B cell (primary cell): ENCODE measurements around the gene PLD1. TPM values are rescaled to one million over a fixed set of nuclear protein-coding genes. Genes with fewer than 3 reads are reported as not detected.

Experiments
- ATAC-seq: fragments of 200-7000 bp; cut with Tn5 transposase; one replicate; pipeline ENCODE4 v1.10.0; 2021; ENCODE audit warnings: low read depth, mild to moderate bottlenecking, moderate number of reproducible peaks, moderate library complexity
- CTCF ChIA-PET: fragments of 350-600 bp; sonication (Branson Sonifier 250); formaldehyde crosslinking; loops from one replicate; lab custom pipeline; 2021; ENCODE audit warnings: antibody characterized with exemption, inconsistent platforms; lab: Charles Lee
- POLR2A ChIA-PET: fragments of 350-600 bp; sonication (Branson Sonifier 250); formaldehyde crosslinking; loops from one replicate; lab custom pipeline; 2021; ENCODE audit warnings: antibody characterized with exemption; lab: Charles Lee
- DNase-seq: peaks from one replicate; pipeline ENCODE4 v3.0.0; 2013
- H2AFZ ChIP-seq: 2 replicates; pipeline ENCODE4 v1.6.1; 2012; ENCODE audit warnings: mild to moderate bottlenecking, low read depth, low read length; ENCODE audit not compliant: insufficient read depth, poor library complexity, severe bottlenecking
- H3K27ac ChIP-seq, 2 donors: 1 replicate in 1 of 2; 2 replicates in 1 of 2; pipeline ENCODE4 v1.5.1; 2012 to 2013; ENCODE audit warnings: low read length in 2 of 2, mild to moderate bottlenecking in 2 of 2, moderate library complexity in 1 of 2
- H3K27me3 ChIP-seq, 4 experiments: fragments of 200-600 bp in 1 of 4; sonication (generic) in 1 of 4; replicated peaks in 1 of 4; 1 replicate in 2 of 4; 2 replicates in 2 of 4; pipeline versions ENCODE4 v1.6.1 to v1.7.0; 2013 to 2016; ENCODE audit warnings: low read length in 3 of 4, mild to moderate bottlenecking in 2 of 4, mixed read lengths in 1 of 4, moderate library complexity in 1 of 4; ENCODE audit not compliant: insufficient read depth in 4 of 4, control insufficient read depth in 3 of 4; ENCODE audit errors: control extremely low read depth in 1 of 4
- H3K36me3 ChIP-seq, 2 experiments: replicated peaks in 1 of 2; 1 replicate in 1 of 2; 2 replicates in 1 of 2; pipeline versions ENCODE4 v1.6.1 to v1.7.1; 2013; ENCODE audit warnings: low read length in 1 of 2; ENCODE audit not compliant: insufficient read depth in 2 of 2, control insufficient read depth in 1 of 2; ENCODE audit errors: control extremely low read depth in 1 of 2, extremely low read depth in 1 of 2
- H3K4me1 ChIP-seq, 2 donors: fragments of 200-600 bp in 1 of 2; sonication (generic) in 1 of 2; 1 replicate in 1 of 2; 2 replicates in 1 of 2; pipeline versions ENCODE4 v1.5.1 to v1.6.1; 2013 to 2017; ENCODE audit warnings: low read length in 2 of 2; ENCODE audit not compliant: control insufficient read depth in 2 of 2, insufficient read depth in 2 of 2
- H3K4me2 ChIP-seq: replicated peaks from 2 replicates; pipeline ENCODE3; 2012; ENCODE audit warnings: mild to moderate bottlenecking, low read depth, low read length; ENCODE audit not compliant: poor library complexity, severe bottlenecking
- H3K4me3 ChIP-seq, 5 experiments: fragments of 200-600 bp in 1 of 5; sonication (generic) in 1 of 5; 1 replicate in 3 of 5; 2 replicates in 2 of 5; pipeline versions ENCODE4 v1.5.1 to v1.7.0; 2011 to 2016; ENCODE audit warnings: low read length in 4 of 5, mild to moderate bottlenecking in 4 of 5, low read depth in 2 of 5, control low read depth in 1 of 5, moderate library complexity in 1 of 5; ENCODE audit not compliant: insufficient read depth in 1 of 5; ENCODE audit errors: control extremely low read depth in 1 of 5, extremely low read depth in 1 of 5
- H3K79me2 ChIP-seq: fragments of 200-600 bp; sonication (generic); one replicate; pipeline ENCODE4 v1.6.0; 2016; ENCODE audit warnings: low read length; ENCODE audit not compliant: control insufficient read depth, insufficient read depth
- H3K9ac ChIP-seq: fragments of 200-600 bp; sonication (generic); 2 replicates; pipeline ENCODE4 v1.6.1; 2017; ENCODE audit warnings: mild to moderate bottlenecking, low read length, moderate library complexity
- H3K9me3 ChIP-seq, 3 donors: one replicate each; pipeline versions ENCODE4 v1.6.1 to v1.7.1; 2013; ENCODE audit warnings: low read length in 2 of 3; ENCODE audit not compliant: control insufficient read depth in 2 of 3, insufficient read depth in 1 of 3; ENCODE audit errors: control extremely low read depth in 1 of 3
- H4K20me1 ChIP-seq: 2 replicates; pipeline ENCODE4 v1.6.0; 2012; ENCODE audit warnings: mild to moderate bottlenecking, low read length; ENCODE audit not compliant: insufficient read depth, control insufficient read depth, poor library complexity, severe bottlenecking
- H3K27ac Mint-ChIP-seq: one replicate; pipeline ENCODE4 v1.8.0; 2021; ENCODE audit warnings: mixed read lengths
- H3K27me3 Mint-ChIP-seq: one replicate; pipeline ENCODE4 v1.8.0; 2021; ENCODE audit warnings: mixed read lengths
- H3K4me1 Mint-ChIP-seq: one replicate; pipeline ENCODE4 v1.8.0; 2021; ENCODE audit warnings: mixed read lengths
- H3K4me3 Mint-ChIP-seq: one replicate; pipeline ENCODE4 v1.8.0; 2021; ENCODE audit warnings: mixed read lengths
- H3K9me3 Mint-ChIP-seq: one replicate; pipeline ENCODE4 v1.8.0; 2022; ENCODE audit warnings: mixed read lengths; ENCODE audit not compliant: insufficient read depth
- CTCF ChIP-seq: fragments of 200-600 bp; IDR thresholded peaks from one replicate; pipeline ENCODE4 v1.8.0; 2022; ENCODE audit warnings: antibody characterized with exemption, mild to moderate bottlenecking
- EZH2 ChIP-seq: IDR thresholded peaks from 2 replicates; pipeline ENCODE4 v1.6.1; 2012; ENCODE audit warnings: borderline replicate concordance, low read depth, mild to moderate bottlenecking, moderate library complexity, low read length; ENCODE audit not compliant: insufficient read depth, poor library complexity, severe bottlenecking
- WGBS: methylation state at CpG from one replicate; pipeline ENCODE4 v1.1.5; 2013; ENCODE audit warnings: missing lambda C conversion rate; ENCODE audit not compliant: insufficient coverage; 5-methylcytosine and 5-hydroxymethylcytosine counted together
- intact Hi-C: fragments of 100-400 bp; cut with micrococcal nuclease; formaldehyde crosslinking; loops from one replicate; pipeline ENCODE4 v1.10.0; 2022
- polyA plus RNA-seq: library from polyadenylated mRNA; depleted of rRNA; stranded (reverse); fragments of >200 nt; gene quantifications from 2 replicates; pipeline ENCODE4 v1.2.3, GENCODE V29; 2012
- total RNA-seq, 2 donors: library from RNA; stranded (reverse); fragments of 120-200 nt in 1 of 2; gene quantifications; 1 replicate in 1 of 2; 2 replicates in 1 of 2; pipeline versions ENCODE4 v1.2.3 to v1.2.4, GENCODE V29; 2013 to 2022

PLD1 gene
- total and polyA plus RNA-seq, 2 donors (not counting 1 experiment from before 2014, with no cell fraction given) = 0.24 to 0.52 TPM

GRCh38 chr3:171840811-171841619 is 30.7 kb upstream of the PLD1 start:
- no peak for ATAC-seq
- no peak overlapping the region for H3K27ac Mint-ChIP-seq
- Histone ChIP-seq H4K20me1 (no peaks in the 10 kb centered on the region), H3K27ac (no peak overlapping the region), H2AFZ (no peak overlapping the region), H3K27me3 (no peaks in the 10 kb centered on the region), H3K79me2 (no peaks in the 10 kb centered on the region), H3K4me2 (no peak overlapping the region), H3K9ac (no peak overlapping the region), H3K4me1 (no peaks in the 10 kb centered on the region), H3K9me3 (no peaks in the 10 kb centered on the region), H3K4me3 (no peak overlapping the region), H3K36me3 (no peaks in the 10 kb centered on the region)
- no peak for DNase-seq
- no peak overlapping the region for H3K4me3 Mint-ChIP-seq
- WGBS = 56% methylated on average over 2 of the region's 6 CpGs
- no peaks in the 10 kb centered on the region for H3K9me3 Mint-ChIP-seq
- TF ChIP-seq CTCF (no peak), EZH2 (no peak)
- CTCF ChIA-PET = no interaction called here
- intact Hi-C loops = no loop called here
- H3K4me1 Mint-ChIP-seq = no peaks in the 10 kb centered on the region
- POLR2A ChIA-PET = no interaction called here
- no peaks in the 10 kb centered on the region for H3K27me3 Mint-ChIP-seq

GRCh38 chr3:171840445-171840810 is 30.1 kb upstream of the PLD1 start:
- H3K9me3 Mint-ChIP-seq = no peaks in the 10 kb centered on the region
- Histone ChIP-seq H3K27me3 (no peaks in the 10 kb centered on the region), H3K27ac (no peak overlapping the region), H3K79me2 (no peaks in the 10 kb centered on the region), H3K4me3 (no peak overlapping the region), H2AFZ (no peak overlapping the region), H3K9ac (no peak overlapping the region), H4K20me1 (no peaks in the 10 kb centered on the region), H3K4me1 (no peaks in the 10 kb centered on the region), H3K36me3 (no peaks in the 10 kb centered on the region), H3K4me2 (no peak overlapping the region), H3K9me3 (no peaks in the 10 kb centered on the region)
- DNase-seq = no peak
- POLR2A ChIA-PET = no interaction called here
- ATAC-seq = no peak
- CTCF ChIA-PET = no interaction called here
- 93% methylated on average over 2 of the region's 2 CpGs for WGBS
- H3K4me1 Mint-ChIP-seq = no peaks in the 10 kb centered on the region
- intact Hi-C loops = no loop called here
- H3K27ac Mint-ChIP-seq = no peak overlapping the region
- H3K4me3 Mint-ChIP-seq = no peak overlapping the region
- no peak for TF ChIP-seq EZH2
- TF ChIP-seq CTCF = no peak
- no peaks in the 10 kb centered on the region for H3K27me3 Mint-ChIP-seq
